ENCODE results near the gene GGPS1.

- no peak for TF ChIP-seq POLR2A (IDR thresholded peaks at IDR 0.05)
- no peak for TF ChIP-seq CTCF (IDR thresholded peaks at IDR 0.05)
Measured at GRCh38 chr1:235317168-235317567, 11.2 kb upstream of the GGPS1 start.

All from heart left ventricle (tissue), 13 donors.